HG03280 (cell line): ENCODE measurements around the gene SYNPO.

Experiments
- ATAC-seq: cut with Tn5 transposase; IDR thresholded peaks from one replicate; pipeline ENCODE4 v1.9.1; 2021; ENCODE audit warnings: mild to moderate bottlenecking, moderate library complexity; ENCODE audit not compliant: unreplicated experiment

Gene SYNPO

DNA sequence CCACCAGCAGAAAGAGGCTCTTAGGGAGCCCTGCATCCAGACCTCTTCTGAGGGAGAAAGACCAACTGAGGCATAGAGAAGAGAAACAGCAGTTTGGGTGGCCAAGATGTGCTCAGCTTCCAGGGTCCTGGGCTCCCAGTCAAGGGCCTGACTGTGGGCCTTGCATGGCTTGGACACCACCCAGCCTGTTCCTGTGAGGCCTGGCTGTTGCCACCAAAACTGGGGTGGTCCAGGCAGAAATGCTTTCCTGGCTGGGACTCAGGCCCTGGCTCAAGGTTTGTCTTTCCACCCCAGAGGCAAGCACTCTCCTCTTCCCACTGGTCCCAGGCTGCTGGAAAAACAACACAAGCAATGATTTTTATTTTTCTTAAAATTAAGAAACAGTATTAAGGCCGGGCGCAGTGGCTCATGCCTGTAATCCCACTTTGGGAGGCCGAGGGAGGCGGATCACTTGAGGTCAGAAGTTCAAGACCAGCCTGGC lies 33.9 kb downstream of the SYNPO start:
- no peak for ATAC-seq

DNA sequence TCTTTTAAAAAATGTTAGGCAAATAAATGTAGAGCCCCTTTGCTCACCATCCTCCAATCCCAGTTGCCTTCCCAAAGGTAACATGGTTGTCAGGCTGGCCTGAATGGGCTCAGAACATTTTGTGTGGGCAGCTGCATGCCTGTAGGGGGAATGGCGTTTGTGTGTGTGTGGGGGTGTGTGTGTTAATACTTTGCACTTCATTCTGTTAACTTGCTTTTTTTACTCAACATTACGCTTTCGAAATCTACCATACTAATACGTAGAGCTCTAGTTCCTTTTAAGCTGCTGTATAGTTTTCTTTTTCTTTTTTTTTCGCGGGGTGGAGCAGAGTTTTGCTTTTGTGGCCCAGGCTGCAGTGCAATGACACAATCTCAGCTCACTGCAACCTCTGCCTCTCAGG lies 34.6 kb downstream of the SYNPO start:
- ATAC-seq, result no peak

DNA sequence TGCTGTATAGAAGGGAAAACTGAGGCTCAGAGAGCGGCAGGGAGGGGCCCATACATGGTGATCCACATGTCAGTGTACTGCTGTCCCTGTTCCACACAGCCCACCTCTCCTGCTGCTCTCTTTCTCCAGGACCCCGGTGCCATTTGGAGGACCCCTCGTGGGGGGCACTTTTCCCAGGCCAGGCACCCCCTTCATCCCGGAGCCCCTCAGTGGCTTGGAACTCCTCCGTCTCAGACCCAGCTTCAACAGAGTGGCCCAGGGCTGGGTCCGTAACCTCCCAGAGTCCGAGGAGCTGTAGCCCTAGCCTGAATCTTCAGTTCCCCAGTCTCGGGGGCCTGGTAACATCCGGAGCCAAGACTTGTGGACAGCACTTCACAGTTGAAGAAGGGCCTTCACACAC lies 36.1 kb downstream of the SYNPO start:
- no peak for ATAC-seq

DNA sequence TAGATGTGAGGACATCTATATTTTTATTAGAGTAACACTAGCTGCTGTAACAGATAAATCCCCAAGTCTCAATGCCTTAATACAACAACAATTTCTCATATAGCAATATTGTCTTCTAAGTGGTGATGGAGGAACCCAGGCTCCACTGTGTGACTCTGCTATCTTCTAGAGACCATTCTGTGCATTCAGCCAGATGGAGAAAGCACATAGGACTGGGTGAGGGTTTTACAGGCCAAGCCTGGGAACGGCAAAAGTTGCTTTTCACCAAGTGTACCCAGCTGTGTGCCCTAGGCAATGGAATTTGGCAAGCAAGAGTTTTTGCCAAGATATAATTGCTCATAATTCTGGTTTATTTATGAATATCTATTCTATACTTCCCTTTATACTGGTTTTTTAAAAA lies 48.7 kb downstream of the SYNPO start:
- ATAC-seq, result no peak

DNA sequence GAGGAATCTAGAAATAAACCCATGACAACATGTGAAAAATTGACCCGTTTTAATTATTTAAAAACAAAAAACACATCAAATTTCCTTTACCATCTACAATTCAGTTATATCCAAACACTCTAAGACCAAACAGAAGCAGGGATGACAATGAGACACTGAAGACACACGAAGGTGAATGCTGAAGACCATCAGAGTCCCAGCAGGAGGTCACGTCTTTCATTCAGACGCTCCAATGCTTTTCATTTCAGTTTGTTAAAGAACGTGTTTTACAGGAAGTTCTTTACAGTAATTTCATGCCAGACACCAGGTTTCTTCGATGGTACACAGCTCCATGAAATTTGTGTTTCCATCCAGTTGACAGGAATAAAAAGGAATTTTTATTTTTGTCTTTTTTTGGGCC lies 50.3 kb downstream of the SYNPO start:
- no peak for ATAC-seq

DNA sequence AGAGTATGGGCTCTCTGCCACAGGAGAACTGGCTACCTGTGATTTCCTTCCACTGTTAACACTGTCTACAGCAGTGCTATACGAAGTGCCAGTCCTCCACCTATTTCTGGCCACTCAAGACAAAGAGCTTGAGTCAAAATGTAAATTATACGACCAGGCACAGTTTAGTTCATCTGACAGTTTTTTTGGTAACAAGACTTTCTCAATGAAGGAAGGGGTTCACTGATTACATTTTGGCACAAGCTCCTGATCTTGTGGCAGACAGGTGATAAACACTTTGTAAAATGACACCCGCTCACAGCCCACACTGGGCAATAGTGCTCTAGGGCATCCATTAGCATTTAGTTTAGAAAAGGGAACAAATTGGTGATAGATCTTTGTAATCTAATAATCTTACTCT lies 51.8 kb downstream of the SYNPO start:
- no peak for ATAC-seq

DNA sequence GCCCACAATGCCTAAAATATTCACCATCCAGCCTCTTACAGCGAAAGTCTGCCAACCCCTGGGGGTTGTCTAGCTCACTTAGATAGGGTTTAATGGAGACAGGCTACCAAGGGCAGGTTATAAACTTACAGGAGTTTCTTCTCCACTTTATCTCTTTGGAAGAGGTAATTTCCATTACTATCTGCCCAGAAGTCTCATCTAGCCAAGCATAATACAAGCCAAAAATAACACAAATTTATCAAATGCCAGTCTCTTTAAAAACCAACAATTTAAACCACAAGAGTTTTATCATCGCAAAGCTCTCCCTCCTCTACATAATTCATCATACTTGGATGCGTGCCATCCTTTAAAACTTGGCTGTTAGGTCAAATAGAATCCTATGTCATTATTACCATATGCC lies 54.2 kb downstream of the SYNPO start:
- ATAC-seq, result no peak

DNA sequence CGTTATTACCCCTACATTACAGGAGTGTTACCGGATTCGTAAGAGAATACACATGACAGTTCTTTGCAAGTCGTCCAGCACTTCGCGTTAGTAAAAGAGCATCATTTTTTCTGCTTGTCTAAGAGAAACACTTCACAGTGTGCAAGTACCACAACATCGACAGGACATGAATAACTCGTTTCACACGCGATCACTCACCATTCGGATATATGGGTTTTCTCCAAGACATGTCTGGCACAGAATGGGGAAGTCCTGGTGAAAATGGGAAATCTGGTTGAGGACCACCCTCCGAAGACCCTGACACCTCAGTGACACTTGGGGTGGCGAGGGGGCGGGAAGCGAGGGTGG lies 59.8 kb downstream of the SYNPO start:
- no peak for ATAC-seq

DNA sequence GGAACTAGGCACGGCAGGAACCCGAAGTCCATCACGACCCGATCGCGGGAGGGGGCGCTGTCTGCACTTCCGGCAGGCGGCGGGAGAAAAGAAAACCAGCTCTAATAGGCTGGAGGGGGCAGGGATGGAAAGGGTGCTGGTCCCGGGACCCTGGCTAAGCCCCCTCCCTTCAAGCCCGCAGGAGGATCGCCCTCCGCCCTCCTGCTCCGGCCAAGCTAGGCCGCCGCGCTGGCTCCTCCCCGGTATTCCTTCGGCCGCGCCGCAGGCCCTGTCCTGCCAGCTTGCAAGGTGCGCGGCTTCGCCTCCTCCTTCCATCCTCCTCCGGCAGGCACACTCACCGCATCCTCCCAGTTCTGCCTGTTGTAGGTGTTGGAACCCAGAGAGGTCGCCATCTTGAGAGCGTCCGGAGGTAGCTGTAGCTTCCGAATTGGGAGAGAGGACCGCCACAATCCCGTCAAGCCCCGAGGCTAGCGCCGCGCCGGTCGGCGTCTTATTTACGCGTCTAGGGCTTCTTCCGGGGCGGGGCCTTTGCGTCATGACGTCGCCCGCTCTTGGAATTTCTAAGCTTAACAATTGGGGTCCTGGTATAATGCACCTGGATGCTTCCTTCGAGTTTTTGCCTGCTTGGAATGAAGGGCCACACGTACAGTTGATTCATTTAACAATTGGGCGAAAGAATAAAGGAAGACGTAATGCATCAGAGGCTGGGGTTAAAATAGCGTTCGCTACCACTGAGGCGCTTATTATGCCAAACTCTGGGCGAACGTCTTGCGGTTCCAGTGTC lies 60.3 kb downstream of the SYNPO start, which contains the start of gene RBM22:
Gene RBM22, minus strand, starts transcription at position 469 of the 784 bp plus-strand sequence. Its CDS starts 77 bp downstream, at position 392.
- peak; percentile 96 for ATAC-seq

DNA sequence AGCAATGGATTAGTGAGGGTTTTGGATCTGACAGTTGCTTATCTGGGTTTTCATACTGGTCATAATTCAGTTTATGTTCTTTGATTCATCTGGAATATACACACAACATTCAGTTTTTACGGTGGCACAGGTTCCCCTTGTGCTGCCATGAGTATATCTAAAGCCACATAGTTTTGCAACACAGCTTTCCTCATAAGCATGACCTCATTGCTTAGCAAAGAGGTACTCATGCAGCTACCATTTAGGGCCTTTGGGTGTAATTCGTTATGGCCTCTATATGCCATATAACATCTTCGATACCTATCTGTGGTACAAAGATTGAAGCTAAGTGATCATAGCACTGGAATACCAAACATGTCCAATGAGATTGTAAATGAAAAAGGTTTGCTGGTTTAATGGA lies 63.3 kb downstream of the SYNPO start:
- no peak for ATAC-seq

DNA sequence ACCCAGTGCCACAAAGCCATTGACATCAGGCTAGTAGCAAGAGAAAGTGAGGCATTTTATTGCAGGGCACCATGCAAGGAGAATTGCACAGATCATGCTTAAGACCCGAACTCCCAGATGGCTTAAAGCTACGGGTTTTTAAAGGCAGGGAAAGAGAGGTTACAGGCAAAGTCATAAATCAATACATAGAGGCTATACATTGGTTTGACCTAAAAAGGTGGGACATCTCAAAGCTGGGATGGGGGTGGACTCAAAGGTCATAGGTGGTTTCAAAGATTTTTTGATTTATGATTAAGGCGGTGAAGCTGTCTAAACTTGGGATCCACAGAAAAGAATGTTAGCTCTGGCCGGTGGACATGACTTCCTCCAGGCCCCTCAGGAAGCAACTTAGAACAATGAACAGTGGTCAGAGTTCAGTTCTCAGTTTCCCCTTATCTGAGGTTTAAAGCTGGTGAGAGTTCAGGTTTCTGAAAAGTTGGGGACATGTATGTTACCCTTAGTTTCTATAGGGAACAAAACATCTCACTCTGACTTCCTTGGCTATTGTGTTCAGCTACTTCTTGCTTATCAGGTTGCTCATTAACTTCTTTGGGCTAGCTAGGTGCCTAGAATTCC lies 66.4 kb downstream of the SYNPO start:
- no peak for ATAC-seq
